HUDEP-2 (cell line): ENCODE results near the gene LAGE3.
A peak's percentile ranks its signal among the peaks of the same experiment; 100 is the strongest.

Experiments used
- DNase-seq, 76 experiments: peaks; one replicate each; lab custom pipeline; 2025; ENCODE audit not compliant: unreplicated experiment in 76 of 76; lab: John Stamatoyannopoulos, UW

The LAGE3 gene

DNA sequence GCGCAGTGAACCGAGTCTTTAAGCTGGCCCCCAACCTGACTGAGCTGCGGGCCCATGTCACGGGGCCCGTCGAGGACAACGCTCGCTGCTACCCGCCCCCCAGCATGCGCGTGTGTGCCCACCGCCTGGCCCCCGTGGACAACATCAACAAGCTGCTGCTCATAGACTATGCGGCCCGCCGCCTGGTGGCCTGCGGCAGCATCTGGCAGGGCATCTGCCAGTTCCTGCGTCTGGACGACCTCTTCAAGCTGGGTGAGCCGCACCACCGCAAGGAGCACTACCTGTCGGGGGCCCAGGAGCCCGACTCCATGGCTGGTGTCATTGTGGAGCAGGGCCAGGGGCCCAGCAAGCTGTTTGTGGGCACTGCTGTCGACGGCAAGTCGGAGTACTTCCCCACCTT is 18.8 kb downstream of the LAGE3 start:
- no peak for DNase-seq

DNA sequence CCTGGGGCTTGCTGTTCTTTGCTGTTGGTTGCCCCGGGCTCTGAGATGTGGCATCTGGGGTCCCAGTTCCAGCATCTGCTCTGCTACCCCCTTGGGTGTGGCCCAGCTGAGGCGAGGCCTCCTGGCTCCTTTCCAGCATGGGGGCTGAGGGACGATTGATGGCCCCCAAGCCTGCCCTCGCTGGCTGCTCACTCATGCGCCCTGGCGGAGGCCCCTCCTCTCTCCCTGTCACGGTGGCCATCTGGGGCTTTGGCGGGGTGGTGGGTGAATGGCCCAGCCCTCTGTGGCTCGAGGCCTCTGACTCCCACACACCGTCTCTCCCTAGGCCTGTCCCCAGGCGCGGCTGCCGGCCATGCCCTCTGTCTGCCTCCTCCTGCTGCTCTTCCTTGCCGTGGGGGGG is 19.2 kb downstream of the LAGE3 start:
- DNase-seq, result peak in 10 of 76 experiments; percentile 1 to 21 (median 12)

DNA sequence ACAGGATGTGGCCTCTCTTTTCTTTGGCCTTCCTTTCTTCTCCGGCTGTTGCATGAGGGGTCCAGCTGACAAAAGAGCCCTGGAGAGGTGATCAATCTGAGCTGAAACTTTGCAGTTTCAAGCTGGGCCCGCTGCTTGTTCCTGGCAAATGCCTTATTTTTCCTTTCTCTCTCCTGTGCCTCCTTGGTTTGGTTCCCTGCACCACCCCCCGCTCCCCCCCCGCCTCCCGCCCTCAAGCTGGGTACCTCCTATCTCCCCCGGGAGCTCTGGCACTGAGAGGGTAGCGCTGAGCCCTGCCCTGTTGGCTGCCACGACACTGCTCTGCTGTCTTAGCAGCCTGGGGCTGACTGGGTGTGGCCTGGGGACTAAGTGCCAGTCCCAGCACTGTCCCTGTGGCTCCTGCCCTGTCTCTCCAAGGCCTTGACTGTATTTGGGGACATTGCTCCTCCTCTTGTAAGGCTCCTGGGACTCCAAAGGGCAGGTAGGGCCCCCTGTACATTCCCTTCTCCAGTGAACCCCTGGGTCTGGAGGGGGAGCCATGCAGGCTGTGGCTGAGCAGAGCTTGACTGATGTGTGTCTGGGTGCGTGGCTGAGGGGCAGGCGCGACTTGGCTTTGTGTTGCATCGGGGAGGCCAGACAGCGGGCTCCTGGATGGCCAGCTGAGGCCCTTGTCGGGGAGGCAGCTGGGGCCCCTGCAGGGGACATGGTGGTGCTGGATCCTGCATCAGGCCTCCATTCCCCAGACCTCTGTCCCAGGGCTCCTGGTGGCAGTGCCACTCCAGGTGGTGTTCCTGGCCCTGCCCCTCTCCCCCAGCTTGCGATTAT is 19.9 kb downstream of the LAGE3 start:
- DNase-seq, result peak in 53 of 76 experiments; percentile 1 to 64 (median 22)

DNA sequence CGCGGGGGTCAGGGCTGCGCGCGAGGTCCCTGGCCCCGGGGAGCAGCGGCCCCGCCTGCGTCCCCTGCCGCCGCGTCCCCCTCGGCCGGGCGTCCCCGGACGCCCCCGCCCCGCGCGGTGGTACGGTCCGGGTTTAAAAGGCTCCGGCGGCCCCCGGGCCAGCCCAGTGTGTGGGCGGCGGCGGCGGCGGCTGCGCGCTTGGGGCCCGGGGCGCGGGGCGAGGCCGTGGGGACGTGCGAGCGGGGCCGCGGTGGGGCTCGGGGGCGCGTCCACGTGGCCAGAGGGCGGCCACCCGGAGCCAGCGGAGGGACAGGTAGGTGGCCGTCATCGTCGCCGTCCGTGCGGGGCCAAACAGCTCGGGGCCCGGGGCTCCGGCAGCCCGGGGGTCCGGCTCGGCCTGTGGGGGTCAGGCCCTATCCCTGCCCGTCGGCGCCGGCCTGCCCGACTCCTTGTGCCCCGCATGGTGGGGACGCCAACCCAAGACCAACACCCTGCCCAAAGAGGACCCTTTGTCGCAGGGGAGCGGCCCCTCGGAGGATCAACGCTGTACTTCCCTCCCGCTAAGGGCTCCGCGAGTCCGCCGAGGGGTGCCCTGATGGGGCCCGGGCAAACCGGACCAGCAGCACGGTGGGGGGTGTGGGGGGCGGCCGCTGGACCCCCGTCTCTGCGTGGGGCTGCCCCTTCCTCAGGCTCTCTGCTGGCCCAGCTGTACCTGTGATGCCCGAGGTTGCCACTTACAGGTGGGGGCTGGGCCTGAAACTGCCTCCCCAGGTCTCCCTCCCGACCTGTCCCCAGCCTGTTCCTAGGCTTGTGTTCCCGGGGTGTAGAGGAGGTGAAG is 20.7 kb downstream of the LAGE3 start, which contains the start of gene PLXNA3:
Gene PLXNA3 (plus strand): TSS at position 166 of the 838 bp plus-strand sequence. CDS start 1,903 bp downstream, outside the sequence.
- peak in 8 of 76 experiments; percentile 1 to 36 (median 20) for DNase-seq

DNA sequence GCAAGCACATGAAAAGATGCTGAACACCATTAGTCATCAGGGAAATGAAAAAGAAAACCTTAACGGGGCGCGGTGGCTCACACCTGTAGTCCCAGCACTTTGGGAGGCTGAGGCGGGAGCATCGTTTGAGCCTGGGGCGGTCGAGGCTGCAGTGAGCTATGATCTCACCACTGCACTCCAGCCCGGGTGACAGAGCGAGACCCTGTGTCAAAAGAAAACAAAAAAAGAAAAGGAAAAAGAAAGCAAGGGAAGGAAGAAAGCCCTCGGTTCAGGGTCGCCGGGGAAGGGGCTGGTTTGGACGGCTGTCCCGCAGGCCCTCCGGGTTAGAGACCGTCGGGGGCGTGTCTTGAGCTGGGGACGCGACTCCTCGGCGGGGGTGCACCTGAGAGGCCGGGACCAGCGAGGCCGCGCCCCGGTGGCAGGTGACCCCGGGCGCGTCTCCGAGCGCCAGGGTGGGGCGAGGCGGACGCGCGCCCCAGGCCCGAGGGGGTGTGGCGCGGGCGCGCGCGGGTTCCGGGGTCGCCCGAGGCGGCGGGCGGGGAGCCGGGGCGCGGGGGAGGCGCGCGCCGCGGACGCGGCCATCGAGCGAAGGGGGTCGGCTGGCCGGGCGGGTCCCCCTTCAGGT is 21.5 kb downstream of the LAGE3 start:
- DNase-seq, result peak in 5 of 76 experiments; percentile 7 to 36 (median 13)

DNA sequence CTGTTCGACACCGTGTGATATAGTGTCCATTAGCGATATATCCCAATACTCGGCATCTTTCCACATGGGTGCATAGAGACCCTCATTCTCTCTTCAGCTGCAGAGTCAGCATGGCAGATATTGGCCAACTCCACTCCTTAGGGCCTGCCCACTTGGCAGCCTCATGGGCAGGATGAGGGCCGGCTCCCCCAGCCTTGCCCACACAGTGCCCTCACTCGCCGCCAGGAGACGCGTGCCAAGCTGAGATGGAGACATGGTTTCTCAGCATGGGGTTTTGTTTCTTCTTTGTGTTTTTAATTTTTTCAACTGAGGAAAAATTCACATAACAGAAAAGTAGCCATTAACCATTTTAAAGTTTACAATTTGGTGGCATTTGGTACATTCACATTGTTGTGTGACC is 26.3 kb downstream of the LAGE3 start:
- no peak for DNase-seq

DNA sequence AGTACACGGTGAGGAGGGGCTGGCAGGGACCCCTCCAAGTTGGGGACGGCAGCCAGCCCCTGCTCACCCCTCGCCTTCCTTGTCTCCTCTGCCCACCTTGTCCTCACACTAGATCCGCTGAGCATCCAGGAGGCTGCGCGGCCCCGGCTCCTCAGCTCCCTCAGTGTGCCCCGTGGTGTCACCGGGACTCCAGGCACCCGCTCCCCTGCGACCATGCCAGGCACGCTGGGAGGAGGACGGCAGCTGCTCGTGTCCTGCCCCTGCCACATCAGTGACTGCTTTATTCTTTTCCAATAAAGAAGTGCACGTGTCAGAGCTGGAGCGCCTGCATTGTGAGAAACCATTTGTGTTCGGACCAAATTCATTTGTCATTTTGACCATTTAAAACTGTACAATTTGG is 28.8 kb downstream of the LAGE3 start:
- no peak for DNase-seq

DNA sequence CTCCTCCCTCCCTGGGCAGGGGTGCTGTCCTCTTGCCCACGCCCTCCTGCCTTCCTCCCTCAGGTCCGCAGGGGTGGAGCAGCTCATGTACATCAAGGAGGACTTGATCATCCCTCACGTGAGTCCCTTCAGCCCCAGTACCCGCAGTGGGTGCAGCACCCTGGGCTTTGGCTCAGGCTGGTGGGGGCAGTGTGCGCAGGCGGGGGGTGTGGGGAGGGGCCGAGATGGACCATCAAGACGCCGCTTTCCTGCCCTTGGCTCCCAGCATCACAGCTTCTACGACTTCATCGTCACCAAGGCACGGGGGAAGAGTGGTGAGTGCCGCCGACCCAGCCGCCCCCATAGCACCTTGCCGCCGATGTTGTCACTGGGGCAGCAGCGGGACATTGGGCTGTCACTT is 29.5 kb downstream of the LAGE3 start:
- no peak for DNase-seq

DNA sequence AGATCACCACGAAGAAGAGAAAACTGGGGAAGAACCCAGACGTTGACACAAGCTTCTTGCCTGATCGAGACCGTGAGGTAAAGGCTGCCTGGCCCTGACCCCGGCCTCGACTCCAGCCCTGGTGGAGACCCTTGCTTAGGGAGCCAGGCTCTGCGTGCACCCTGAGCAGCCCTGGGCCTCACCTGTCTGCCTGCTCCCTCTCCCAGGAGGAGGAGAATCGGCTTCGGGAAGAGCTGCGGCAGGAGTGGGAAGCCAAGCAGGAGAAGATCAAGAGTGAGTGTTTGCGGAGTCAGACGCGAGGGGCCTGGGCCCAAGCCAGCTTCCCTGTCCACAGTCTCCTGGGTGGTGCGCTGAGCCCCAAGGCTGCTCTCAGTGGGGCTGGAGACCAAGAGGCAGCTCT is 30.6 kb downstream of the LAGE3 start:
- DNase-seq, result no peak

DNA sequence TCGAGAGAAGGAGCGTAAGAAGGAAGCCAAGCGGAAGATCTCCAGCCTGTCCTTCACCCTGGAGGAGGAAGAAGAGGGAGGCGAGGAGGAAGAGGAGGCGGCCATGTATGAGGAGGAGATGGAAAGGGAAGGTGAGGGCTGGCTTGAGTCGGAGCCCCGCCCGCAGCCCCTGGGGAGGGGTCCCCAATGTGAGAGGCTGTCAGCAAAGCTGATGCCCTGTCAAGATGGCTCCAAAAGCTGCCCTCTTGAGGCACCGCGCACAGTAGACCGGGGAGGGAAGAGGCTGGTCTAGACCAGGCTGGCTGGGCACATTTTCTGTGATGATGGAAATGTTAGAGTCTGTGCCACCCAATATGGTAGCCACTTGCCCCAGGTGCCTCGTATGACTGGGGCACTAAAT is 32.7 kb downstream of the LAGE3 start:
- DNase-seq, result no peak

DNA sequence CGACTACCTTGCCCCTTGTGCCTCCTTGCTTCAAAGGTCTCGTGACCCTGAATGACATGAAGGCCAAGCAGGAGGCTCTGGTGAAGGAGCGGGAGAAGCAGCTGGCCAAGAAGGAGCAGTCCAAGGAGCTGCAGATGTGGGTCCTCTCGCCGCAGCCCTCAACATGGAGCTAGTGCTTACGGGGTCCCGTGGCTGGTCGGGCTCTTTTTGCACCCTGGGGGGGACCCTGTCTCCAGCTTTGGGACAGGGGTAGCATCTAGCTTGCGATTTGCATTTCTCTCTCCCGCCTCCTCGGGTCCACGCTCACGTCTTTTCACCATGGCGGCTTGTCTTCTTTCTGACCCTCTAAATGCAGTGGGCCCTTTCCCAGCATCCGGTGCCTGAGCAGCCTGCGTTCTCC is 33.3 kb downstream of the LAGE3 start:
- no peak for DNase-seq

DNA sequence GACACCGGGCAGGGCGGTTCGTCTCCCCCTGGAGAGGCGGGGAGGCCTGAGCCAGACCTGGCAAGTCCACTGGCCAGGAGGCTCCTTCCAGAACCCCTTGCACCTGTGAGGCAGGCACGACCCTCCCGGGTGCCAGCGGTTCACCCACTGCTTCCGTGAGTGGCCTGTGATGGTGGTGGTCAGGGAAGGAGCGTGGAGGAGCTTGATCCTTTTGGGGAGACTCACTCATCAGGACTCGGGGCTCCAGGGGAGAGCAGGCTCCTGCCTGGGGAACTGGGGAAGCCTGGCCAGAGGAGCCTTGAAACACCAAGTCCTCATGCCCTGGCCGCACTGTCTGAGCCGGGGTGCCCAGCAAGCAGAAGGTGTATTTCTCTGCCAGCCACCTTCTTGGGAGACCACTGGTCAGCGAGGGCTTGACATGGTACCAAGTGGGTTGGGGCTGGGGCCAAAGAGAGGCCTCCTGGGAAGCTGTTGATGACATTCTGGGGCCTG is 34.3 kb downstream of the LAGE3 start:
- no peak for DNase-seq

DNA sequence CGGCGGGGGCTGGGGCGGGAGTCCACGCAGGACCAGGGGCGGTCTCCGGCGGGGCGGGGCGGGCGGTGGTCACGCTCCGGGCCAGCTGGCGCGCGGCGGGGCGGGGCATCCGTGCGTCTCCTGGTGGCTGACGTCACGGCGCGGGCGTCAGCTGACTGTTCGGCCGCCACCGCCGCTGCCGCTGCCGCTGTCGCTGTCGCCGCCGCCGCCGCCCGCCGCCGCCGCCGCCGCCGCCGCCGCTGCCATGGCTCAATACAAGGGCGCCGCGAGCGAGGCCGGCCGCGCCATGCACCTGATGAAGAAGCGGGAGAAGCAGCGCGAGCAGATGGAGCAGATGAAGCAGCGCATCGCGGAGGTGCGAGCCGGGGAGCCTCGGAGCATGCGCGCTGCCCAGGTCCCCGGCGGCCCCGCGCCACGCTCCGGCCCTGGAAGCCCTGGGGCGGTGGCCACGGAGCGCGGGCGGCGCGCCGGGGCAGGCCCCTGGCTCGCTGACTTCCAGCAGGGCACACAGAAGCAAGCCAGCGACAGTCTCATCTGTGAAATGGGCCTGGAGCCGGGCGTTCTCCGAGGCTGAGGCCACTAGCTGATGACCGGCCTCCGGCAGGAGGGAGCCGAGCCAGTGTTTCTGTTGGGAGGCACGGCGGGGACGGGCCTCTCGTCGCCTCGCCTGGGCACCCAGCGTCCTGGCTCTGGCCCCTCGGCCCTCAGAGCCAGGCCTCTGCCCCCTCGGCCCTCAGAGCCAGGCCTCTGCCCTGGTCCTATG is 34.9 kb downstream of the LAGE3 start, which contains the start of gene FAM50A:
Gene FAM50A (plus strand): TSS at position 150 of the 763 bp plus-strand sequence. CDS start 95 bp downstream, at position 245.
- peak in 56 of 76 experiments; percentile 0 to 73 (median 42) for DNase-seq

DNA sequence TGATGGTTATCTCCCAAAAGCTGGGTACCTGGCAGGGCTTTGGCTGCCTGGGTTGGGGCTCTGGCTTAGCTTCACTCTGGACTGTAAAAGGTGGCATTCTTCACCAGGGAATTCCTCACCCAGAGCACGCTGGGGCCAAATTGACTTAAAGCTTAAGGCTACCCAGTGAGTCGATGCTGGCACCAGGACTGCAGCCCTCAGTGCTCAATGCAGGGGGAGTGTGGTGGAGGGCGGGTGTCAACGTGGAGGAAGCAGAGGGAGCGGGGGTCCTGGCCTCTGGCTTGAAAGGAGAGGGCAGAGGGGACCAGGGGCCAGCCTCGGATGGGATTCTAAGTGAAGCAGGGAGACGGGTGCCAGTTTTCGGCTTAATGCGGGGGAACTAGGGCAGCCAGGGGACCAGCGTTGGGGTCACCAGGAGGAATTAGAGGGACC is 35.6 kb downstream of the LAGE3 start:
- DNase-seq, result no peak

DNA sequence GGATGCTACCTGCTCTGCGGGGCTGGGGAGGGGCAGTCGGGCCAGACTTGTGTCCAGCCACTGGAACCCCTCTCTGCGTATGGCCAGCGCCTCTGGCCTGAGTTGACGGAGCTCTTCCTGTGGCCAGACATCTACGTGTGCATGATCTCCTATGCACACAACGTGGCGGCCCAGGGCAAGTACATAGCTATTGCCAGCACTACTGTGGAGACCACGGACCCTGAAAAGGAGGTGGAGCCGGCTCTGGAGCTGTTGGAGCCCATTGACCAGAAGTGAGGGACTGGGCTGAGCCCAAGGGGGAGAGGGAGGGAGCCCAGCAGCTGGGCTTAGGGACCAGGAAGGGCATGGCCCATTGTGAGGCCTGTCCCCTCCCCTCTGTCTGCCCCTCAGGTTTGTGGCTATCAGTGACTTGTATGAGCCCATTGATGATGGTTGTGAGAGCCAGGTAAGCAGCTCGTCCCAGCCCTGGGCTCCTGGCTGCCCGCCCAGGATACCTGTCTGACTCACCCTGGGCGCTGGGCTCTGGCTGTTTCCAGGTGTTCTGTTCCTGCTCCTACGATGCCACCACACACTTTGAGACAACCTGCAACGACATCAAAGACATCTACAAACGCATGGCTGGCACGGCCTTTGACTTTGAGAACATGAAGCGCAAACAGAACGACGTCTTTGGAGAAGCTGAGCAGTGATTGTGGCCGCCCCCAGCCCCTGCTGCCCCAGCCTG is 36.9 kb downstream of the LAGE3 start:
- DNase-seq, result no peak

DNA sequence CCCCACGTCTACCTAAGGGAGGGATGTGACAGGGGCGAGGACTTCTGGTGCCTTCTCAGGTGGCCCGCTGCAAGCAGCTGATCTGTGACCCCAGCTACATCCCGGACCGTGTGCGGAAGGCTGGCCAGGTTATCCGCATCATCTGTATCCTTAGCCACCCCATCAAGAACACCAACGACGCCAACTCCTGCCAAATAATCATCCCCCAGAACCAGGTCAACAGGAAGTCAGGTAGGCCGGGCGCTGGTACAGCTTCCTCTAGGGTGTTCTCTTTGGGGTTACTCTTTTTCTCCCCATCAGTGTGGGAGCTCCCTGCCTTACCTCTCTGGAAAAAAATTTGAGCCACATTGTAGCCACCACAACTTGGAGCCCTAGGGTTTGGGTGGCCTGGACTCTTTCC is 37.5 kb downstream of the LAGE3 start:
- DNase-seq, result no peak

DNA sequence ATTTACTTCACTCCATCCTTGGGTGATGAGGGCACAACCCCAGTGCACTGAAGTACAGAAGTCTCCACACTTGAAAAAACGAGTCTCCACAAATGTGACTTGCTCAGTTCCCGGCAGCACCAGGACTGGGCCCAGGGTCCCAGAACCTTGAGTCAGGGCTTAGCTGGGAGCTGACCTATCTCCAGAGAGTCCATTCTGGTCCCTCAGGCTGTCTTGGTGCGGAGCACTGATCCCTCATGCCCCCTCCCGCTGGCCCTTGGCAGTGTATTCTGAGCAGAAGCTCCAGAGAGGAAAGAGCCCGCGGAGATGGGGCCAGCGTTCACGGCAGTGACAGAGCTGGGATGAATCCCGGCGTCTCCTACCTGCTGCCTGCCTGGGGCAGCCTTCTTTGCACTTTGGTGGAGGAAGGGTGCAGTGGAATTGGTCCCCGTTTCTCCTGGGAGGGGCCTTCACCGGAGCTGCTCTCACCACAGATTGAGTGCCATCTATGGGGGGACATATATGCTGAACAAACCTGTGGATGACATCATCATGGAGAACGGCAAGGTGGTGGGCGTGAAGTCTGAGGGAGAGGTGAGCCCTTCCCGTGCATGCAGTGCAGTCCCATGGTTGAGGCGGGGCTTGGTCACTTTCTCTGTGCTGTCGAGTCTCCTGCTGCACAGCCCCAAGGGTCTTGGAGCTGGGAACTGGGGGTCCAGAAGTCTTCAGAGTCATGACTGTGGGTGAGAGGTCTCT is 38.3 kb downstream of the LAGE3 start:
- DNase-seq, result no peak

DNA sequence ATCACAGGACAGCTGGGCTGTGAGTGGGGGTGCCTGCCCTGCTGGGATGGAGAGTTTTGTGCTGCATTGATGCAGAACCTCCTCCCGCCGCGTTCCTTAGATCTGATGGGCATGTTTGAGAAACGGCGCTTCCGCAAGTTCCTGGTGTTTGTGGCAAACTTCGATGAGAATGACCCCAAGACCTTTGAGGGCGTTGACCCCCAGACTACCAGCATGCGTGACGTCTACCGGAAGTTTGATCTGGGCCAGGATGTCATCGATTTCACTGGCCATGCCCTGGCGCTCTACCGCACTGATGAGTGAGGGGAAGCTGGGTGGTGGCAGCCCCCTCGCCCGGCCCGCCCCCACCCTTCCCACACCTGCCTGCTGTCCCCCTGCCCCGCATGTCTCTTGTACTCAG is 39.2 kb downstream of the LAGE3 start:
- DNase-seq, result no peak
